Choroid plexus epithelial cell (primary cell): ENCODE measurements around the gene APCDD1L.

Experiments used
- DNase-seq: peaks from one replicate; pipeline ENCODE4 v3.0.0-alpha.2; 2010; ENCODE audit warnings: low read depth
- H3K4me3 ChIP-seq: 2 replicates; pipeline ENCODE4 v1.5.1; 2011; ENCODE audit warnings: low read depth, mild to moderate bottlenecking, control low read depth, low read length, moderate library complexity
- TF ChIP-seq, protein P1 (sequence below): conservative IDR thresholded peaks from 2 replicates; pipeline ENCODE4 v1.5.1; 2011; ENCODE audit warnings: low read depth, mild to moderate bottlenecking, control low read depth, inconsistent platforms, low read length, moderate library complexity

The APCDD1L gene

DNA sequence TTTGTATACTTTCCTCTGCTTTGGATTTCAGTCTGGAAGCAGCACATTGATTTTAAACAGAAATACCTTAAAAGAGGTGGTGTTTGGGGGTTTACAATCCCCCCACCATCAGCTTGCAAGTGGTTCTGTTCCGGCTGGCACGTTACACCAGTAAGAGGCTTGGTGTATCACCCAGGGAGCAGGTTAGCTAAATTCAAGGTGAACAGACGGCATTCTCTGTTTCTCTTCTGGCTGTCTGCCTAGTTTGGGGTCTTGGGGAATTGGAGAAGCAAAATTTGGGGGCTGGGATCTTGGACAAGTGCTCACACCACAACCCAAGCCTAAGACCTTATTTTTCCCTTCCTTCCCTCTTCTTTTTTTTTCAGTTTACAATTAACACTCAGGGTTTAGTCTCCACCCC, 7.5 kb upstream of the APCDD1L start:
- TF ChIP-seq, protein P1, sequence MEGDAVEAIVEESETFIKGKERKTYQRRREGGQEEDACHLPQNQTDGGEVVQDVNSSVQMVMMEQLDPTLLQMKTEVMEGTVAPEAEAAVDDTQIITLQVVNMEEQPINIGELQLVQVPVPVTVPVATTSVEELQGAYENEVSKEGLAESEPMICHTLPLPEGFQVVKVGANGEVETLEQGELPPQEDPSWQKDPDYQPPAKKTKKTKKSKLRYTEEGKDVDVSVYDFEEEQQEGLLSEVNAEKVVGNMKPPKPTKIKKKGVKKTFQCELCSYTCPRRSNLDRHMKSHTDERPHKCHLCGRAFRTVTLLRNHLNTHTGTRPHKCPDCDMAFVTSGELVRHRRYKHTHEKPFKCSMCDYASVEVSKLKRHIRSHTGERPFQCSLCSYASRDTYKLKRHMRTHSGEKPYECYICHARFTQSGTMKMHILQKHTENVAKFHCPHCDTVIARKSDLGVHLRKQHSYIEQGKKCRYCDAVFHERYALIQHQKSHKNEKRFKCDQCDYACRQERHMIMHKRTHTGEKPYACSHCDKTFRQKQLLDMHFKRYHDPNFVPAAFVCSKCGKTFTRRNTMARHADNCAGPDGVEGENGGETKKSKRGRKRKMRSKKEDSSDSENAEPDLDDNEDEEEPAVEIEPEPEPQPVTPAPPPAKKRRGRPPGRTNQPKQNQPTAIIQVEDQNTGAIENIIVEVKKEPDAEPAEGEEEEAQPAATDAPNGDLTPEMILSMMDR: no peak
- no peak for DNase-seq
- H3K4me3 ChIP-seq: no peak overlapping the region

DNA sequence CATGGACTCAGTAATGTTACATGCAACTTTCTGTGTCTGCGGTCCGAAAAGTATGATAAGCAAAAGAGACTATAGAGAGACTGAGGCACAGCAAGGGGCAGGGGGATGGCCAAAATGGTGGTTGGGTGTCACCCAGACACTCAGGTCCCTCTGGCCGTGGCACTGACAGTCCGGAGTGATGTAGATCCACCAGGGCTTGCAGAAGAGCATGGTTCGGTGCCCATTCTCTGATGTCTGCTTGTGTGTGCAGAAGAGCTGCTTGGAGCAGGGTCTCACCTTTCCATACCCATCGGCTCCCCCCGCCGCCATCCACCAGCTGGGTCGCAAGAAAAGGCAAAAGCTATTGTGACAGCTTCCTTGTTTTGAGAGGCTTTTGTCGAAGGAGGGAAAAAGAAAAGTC, 6.6 kb upstream of the APCDD1L start:
- TF ChIP-seq, protein P1: no peak
- no peak overlapping the region for H3K4me3 ChIP-seq
- no peak for DNase-seq

DNA sequence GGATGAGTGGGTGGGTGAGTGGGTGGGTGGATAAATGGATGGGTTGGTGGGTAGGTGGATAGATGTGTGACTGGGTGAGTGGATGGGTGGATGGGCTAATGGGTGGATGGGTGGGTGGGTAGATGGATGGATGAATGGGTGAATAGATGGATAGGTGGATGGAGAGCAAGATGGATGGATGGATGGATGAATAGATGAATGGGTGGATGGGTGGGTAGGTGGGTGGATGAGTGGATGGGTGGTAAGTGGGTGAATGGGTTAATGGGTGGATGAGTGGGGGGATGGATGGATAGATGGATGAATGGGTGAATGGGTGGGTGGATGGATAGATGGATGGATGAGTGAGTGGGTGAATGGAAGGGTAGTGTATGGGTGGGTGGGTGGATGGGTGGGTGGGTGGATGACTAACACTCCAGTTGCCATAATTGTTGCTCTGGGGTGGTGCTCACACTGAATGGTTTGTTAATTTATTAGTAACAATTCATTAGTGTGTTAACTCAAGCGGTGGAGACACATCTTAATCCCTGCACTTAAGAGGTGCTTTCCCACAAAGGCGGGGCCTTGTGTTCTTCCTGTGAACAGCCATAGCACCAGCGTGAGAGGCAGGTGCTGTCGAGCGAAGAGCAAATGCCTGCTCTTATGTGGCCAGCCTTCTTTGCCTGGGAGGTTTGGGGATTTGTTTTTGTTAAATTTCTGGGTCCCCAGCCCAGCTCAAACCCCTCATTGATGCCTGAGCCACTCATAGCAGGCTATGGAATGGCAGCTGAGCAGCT, 4.9 kb upstream of the APCDD1L start:
- TF ChIP-seq, protein P1: no peak
- no peak for DNase-seq
- H3K4me3 ChIP-seq: no peak overlapping the region

DNA sequence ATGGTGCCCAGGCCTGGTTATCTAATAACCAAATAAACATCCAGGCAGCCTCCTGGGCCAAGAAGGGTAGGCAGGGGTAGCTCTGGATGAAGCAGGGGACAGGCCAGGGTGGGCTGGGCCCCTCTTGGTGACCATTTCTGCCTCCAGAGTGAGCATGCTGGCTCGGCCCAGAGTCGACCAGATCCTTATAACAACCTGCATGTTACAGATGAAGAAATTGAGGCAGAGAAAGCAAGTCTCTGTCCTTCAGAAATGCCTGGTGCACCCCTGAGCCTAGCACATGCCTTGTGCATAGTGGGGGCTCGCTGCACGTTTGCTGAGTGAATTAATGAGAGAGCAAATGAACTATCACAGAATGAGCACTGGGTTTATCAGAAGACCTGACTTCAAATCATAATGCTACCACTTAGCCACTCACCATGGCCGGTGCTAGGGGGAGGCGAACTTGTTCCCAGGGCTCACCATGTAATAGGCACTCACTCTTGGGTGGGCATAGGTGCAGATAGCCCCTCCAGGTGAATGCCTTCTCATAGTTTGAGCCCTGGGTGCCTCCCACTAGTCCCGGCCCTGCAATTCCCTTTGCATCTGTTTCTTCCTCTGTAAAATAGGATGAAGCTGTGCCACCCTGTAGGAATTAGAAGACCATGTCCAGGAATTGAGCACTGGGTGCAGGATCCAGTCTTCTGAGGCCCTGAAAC, 3.8 kb upstream of the APCDD1L start:
- TF ChIP-seq, protein P1: no peak
- no peak for DNase-seq
- H3K4me3 ChIP-seq: no peak overlapping the region

- no peak for DNase-seq
- TF ChIP-seq, protein P1: no peak
- no peak overlapping the region for H3K4me3 ChIP-seq
Measured at GRCh38 chr20:58518387-58518786, 3.2 kb upstream of the APCDD1L start.

DNA sequence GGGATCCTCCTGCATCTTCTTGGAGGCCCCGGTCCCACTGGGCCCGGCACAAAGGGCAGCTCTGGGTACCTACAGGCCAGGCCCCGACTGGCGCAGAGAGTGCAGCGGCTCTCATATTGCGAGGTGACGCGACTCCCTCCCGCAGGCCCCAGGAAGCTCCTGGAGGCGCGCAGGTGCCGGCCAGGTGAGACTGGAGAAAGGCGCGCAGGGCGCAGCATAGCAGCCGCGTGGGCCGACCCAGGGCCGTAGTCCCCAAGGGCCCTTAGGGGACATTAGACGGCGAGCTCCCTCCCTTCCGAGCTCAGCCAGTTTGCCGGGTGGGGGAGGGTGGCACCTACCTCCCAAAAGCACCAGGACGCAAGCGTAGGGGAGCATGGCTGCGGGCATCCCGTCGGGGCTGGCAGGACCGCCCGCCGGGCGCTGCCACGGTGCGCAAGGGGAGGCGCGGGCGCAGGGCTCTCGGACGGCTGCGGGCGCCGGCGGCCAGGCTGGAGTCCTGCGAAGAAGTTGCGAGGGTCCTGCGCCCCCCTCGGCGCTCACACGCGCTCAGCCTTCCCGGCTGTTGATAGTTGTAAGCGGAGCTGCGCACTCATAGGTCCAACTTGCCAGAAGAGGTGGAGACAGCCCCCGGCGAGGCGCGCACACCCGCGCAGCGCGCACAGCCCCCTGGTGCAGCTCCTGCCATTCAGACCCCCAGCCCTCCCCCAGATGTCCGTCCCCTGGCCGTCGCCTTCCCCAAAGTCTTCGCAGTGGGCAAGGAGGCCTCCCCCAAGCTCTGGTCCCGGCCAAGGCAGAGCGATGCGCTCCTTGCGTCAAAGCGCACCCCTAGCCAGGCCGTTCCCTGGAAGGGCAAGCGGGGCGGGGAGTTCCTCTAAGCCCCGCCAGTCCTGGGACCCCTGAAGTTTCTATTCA, 622 bp downstream of the APCDD1L start:
- TF ChIP-seq, protein P1: no peak
- peak; percentile 23 for DNase-seq
- peak overlapping the region; percentile 52 for H3K4me3 ChIP-seq
